ENCODE measurements around the gene SMYD4.
"Not testable (repeated sequence)": the region's sequence is repeated elsewhere in the genome, so short reads cannot be mapped to it uniquely, and the experiment has no call there.

SMYD4 gene

DNA sequence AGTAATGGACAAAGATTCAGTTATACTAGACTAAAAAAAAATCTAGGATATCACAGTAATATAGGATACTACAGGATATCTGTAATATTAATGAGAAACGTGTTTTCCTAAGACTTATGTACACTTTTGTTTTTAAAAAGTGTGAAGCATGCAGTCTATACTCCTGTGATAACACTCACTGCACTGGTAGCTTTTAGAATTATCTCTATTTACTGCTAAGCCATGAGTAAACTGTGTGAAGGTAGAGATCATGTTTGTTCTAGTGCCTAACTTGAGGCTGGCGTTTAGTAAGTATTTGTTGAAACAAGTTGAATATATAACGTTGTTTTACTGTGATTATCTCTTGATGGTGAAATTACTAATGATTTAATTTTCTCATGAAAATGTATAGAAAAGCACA, 24.0 kb upstream of the SMYD4 start:
- H3K36me3 Mint-ChIP-seq: peaks cover 48% of the 10 kb centered on the region
- no peaks in the 10 kb centered on the region for H3K9me3 Mint-ChIP-seq
- no peaks in the 10 kb centered on the region for H3K27me3 Mint-ChIP-seq
- H3K27ac Mint-ChIP-seq: no peak overlapping the region
- no peak for ATAC-seq
- peaks cover 16% of the 10 kb centered on the region for H3K4me1 Mint-ChIP-seq
- no peak overlapping the region for H3K4me3 Mint-ChIP-seq

DNA sequence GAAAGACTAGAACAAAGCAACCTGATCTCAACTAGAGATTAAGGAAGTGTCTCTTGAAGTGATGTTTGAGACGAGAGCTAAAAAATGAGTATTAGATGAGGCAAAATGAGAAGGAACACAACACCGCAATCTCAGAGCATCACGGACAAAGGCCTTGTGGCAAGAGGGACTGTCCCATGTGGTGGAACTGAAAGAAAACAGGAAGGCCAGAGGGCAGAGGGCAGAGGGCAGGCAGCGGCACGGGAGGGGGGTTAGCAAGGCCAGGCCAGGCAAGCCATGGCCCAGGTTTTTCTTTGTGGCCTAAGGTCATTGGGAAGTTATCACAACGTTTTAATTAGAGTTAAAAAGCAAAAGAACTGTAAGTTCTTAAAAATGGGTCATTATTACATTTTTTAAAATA, 22.6 kb upstream of the SMYD4 start:
- ATAC-seq: peak; percentile 87
- H3K27ac Mint-ChIP-seq: peak overlapping the region; percentile 84

DNA sequence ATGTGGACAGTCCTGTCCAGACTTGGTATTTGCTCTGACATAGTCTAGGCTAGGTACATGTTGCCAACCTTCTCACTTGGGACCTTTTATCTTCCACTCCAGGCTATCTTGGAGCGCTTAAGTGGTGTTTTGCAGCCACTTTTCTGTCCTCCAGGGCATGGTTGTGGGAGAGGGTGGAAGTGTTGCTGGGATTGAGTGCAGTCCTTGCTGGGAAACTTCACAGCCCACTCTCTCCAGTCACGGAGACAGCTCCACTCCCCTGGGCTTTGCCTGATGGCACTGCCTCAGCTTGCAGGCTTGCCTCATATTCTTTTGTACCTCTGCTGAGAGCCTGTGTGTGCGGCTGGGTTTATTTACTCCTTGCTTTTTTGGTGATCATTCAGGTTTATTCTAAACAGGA, 17.5 kb upstream of the SMYD4 start:
- H3K27me3 Mint-ChIP-seq: no peaks in the 10 kb centered on the region
- peaks cover 11% of the 10 kb centered on the region for H3K4me1 Mint-ChIP-seq
- no peak overlapping the region for H3K4me3 Mint-ChIP-seq
- peaks cover 63% of the 10 kb centered on the region for H3K36me3 Mint-ChIP-seq
- no peak for ATAC-seq
- H3K9me3 Mint-ChIP-seq: no peaks in the 10 kb centered on the region
- no peak overlapping the region for H3K27ac Mint-ChIP-seq

More for the DNA sequence above, 22.6 kb upstream of the SMYD4 start:
- no peaks in the 10 kb centered on the region for H3K27me3 Mint-ChIP-seq
- no peak overlapping the region for H3K4me3 Mint-ChIP-seq
- H3K4me1 Mint-ChIP-seq: peaks cover 16% of the 10 kb centered on the region
- H3K36me3 Mint-ChIP-seq: peaks cover 56% of the 10 kb centered on the region
- no peaks in the 10 kb centered on the region for H3K9me3 Mint-ChIP-seq

DNA sequence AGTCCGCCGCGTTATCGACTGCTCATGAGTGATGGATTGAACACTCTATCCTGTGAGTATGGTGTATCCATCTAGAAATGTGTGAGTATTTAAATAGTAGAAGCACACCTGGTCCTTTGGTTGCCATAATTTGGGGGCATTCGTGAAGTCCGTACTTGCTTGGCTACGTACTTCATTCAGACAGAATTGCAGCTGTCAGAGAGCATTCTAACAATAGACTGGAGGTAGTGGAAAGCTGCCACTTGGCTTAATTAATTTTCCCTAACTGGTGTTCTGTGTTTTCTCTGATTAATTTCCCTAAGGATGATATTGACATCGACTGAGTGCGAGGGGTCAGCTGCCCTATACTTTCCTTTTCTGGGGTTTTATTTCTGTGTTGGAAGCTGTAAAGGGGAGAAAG, 14.2 kb upstream of the SMYD4 start:
- Mint-ChIP-seq H3K4me1 (peaks cover 5% of the 10 kb centered on the region), H3K9me3 (no peaks in the 10 kb centered on the region), H3K27ac (no peak overlapping the region), H3K27me3 (no peaks in the 10 kb centered on the region), H3K4me3 (no peak overlapping the region), H3K36me3 (peaks cover 47% of the 10 kb centered on the region)
- no peak for ATAC-seq

DNA sequence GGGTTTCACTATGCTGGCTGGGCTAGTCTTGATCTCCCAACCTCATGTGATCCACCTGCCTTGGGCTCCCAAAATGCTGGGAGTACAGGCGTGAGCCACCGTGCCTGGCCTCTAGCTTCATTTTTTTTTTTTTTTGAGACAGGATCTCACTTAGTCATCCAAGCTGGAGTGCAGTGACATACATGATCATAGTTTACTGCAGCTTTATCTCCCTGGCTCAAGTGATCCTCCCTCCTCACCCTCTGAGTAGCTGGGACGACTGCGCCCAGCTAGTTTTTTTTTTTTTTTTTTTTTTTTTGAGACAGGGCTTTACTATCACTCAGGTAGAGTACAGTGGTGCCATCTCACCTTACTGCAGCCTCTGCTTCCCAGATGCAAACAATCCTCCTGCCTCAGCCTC, 9.8 kb upstream of the SMYD4 start:
- Mint-ChIP-seq H3K27me3 (no peaks in the 10 kb centered on the region), H3K9me3 (no peaks in the 10 kb centered on the region), H3K4me1 (peaks cover 22% of the 10 kb centered on the region), H3K4me3 (no peak overlapping the region), H3K36me3 (peaks cover 46% of the 10 kb centered on the region), H3K27ac (no peak overlapping the region)
- no peak for ATAC-seq

DNA sequence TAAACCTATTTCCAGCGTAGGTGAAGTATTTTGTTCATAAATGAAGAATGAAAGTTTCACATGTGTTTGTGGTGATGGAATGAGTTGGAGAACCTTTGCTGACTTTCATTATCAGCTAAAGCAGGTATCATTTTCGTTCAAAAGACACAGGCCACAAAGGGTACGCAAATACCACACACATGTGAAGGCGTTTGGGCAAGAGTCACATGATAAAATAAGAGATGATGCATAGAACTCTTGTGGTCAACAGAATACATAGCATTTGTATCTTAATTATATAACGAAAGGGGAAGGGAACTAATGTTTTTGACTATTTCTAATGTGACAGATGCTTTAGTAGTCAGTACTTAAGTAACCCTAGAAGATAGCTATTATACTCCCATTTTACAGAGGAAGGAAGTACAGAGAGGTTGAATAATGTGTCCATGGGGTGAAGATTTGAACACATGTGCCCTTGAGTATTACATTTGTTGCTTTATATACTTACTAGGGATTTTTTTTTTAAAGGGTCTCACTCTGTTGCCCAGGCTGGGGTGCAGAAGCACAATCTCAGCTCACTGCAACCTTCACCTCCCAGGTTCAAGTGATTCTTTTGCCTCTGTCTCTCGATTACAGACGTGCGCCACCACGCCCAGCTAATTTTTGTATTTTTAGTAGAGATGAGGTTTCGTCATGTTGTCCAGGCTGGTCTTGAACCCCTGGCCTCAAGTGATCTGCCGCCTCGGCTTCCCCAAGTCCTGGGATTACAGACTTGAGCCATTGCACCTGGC, 4.9 kb upstream of the SMYD4 start:
- Mint-ChIP-seq H3K9me3 (no peaks in the 10 kb centered on the region), H3K4me3 (peak overlapping the region; percentile 63), H3K27me3 (no peaks in the 10 kb centered on the region), H3K27ac (peak overlapping the region; percentile 18), H3K4me1 (peaks cover 53% of the 10 kb centered on the region), H3K36me3 (peaks cover 31% of the 10 kb centered on the region)
- peak; percentile 78 for ATAC-seq

DNA sequence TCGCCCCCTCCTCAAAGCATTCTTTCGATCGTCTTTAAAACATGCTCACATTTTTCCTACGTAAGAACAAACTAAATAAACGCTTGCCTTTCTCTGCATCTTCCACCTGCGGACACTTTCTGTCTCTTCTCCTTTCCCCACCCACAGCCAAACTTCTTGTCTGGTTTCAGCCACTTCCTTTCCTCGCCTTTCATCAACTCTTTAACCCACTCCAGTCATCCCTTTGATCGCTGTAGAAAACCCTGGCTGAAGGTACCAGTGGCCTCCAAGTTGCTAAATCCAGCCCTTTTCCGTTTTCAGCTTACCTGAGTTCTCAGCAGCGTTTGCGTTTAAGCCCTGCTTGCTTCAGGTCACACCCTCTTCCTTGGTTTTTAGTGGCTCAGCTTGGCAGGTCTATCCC, 586 bp upstream of the SMYD4 start:
- Mint-ChIP-seq H3K27me3 (no peaks in the 10 kb centered on the region), H3K27ac (peak overlapping the region; percentile 78), H3K4me3 (peak overlapping the region; percentile 88), H3K4me1 (peaks cover 59% of the 10 kb centered on the region), H3K9me3 (no peaks in the 10 kb centered on the region), H3K36me3 (peaks cover 26% of the 10 kb centered on the region)
- peak; percentile 22 for ATAC-seq

DNA sequence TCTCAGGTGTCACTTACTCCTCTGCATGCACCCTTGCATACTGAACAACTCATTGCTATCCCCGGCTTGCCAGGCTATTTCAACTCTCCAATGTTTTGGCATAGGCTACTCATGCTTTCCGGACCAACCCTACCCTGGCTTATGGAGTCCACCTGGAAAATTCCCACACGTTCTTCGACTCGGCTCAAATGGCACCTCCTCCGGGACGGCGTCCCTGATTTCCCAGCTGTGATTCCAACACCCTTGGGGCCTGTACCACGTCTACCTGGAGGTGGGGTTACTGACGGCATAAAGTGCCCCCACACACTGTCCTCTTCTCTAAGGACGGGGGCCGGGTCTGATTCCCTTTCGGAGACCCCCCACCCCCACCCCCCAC, 498 bp downstream of the SMYD4 start:
- H3K27me3 Mint-ChIP-seq: no peaks in the 10 kb centered on the region
- peaks cover 48% of the 10 kb centered on the region for H3K4me1 Mint-ChIP-seq
- H3K4me3 Mint-ChIP-seq: peak overlapping the region; percentile 88
- no peaks in the 10 kb centered on the region for H3K9me3 Mint-ChIP-seq
- peak overlapping the region; percentile 78 for H3K27ac Mint-ChIP-seq
- H3K36me3 Mint-ChIP-seq: peaks cover 26% of the 10 kb centered on the region
- ATAC-seq: no peak

DNA sequence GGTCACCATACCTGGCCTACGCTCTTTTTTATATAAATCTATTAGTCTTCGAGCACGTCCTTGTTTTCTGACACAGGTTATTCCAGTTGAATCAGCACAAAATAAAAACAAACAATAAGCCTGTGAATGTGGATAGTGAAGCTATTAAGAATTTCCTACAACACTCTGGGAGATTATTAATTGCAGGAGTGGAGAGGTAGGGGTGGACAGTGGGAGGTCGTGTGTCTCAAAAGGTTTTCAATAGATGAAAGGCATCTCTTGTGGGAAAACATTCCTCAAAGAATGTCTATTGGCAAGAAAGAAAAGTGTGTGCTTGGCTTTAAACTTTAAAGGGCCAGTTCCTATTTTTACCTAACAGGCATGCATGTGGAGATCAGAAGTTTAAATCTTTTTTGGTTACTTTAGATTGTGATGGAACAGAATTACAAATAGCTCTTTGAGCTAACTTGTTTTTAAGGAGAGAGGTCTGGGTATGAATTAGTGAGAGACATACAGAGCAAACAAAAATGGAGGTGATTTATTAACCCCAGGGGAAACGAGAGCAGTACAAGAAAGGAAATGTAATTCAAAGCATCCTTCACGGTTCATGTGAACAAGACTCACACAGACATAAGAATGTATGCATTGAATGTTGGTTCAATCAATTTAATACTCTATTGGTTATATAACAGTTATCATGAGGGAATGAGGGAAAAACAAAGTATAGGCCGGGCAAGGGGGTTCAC, 9.0 kb downstream of the SMYD4 start:
- Mint-ChIP-seq H3K4me3 (peak overlapping the region; percentile 33), H3K27me3 (no peaks in the 10 kb centered on the region), H3K27ac (peak overlapping the region; percentile 86), H3K9me3 (no peaks in the 10 kb centered on the region), H3K36me3 (peaks cover 34% of the 10 kb centered on the region), H3K4me1 (peaks cover 15% of the 10 kb centered on the region)
- peak; percentile 44 for ATAC-seq

DNA sequence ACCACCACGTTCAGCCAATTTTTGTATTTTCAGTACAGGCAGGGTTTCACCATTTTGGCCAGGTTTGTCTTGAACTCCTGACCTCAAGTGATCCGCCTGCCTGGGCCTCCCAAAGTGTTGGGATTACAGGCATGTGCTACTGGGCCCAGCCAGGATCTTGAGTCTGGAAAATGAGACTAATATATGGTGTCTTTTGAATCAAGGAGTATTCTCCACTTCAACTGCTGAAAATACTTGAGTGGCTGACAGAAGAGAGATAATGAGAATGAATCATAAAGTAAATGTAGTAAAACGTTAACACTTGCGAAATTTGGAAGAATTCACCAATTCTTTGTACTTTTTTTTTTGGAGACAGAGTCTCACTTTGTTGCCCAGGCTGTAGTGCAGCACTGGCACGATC, 16.6 kb downstream of the SMYD4 start:
- no peak for ATAC-seq
- Mint-ChIP-seq H3K27me3 (no peaks in the 10 kb centered on the region), H3K27ac (no peak overlapping the region), H3K9me3 (no peaks in the 10 kb centered on the region), H3K4me1 (no peaks in the 10 kb centered on the region), H3K36me3 (peaks cover 18% of the 10 kb centered on the region), H3K4me3 (no peak overlapping the region)

DNA sequence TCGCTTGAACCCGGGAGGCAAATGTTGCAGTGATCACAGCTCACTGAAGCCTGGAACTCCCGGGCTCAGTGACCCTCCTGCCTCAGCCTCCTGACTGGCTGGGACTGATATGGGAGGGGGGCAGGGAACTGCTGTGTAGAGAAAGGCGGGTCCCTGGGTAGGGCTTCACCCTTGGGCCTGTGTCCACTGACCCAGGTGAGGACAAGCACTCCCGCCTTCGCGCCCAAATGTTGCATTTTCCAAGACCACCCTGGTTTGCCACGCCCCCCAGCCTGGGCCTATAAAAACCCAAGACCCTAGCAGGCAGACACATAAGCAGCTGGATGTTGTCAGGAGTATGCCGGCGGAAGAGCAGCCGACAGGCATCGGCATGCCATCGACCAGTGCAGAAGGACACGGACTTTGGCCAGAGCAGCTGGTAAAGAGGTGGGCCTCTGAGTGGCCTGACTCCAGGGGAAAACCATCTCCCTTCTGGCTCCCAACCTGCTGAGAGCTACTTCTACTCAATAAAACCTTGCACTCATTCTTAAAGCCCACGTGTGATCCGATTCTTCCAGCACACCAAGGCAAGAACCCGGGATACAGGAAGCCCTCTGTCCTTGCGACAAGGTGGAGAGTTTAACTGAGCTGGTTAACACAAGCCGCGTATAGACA, 19.1 kb downstream of the SMYD4 start:
- no peak for ATAC-seq
- no peak overlapping the region for H3K4me3 Mint-ChIP-seq
- H3K4me1 Mint-ChIP-seq: no peaks in the 10 kb centered on the region
- no peak overlapping the region for H3K27ac Mint-ChIP-seq
- peaks cover 13% of the 10 kb centered on the region for H3K36me3 Mint-ChIP-seq
- no peaks in the 10 kb centered on the region for H3K9me3 Mint-ChIP-seq
- no peaks in the 10 kb centered on the region for H3K27me3 Mint-ChIP-seq

DNA sequence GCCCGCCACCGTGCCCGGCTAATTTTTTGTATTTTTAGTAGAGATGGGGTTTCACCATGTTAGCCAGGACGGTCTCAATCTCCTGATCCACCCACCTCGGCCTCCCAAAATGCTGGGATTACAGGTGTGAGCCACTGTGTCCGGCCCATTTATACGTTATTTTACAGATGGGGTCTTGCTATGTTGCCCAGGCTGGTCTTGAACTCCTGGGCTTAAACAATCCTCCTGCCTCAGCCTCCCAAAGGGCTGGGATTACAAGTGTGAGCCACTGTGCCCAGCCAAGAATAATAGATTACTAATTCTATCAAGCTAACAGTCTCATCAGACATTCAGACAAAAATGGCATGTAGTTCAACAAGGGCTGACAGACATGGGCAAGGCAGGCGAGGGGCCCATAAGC, 19.9 kb downstream of the SMYD4 start:
- not testable (repeated sequence) for H3K27me3 Mint-ChIP-seq, H3K27ac Mint-ChIP-seq, ATAC-seq, H3K9me3 Mint-ChIP-seq, H3K4me3 Mint-ChIP-seq, H3K4me1 Mint-ChIP-seq
- peaks cover 18% of the 10 kb centered on the region for H3K36me3 Mint-ChIP-seq

DNA sequence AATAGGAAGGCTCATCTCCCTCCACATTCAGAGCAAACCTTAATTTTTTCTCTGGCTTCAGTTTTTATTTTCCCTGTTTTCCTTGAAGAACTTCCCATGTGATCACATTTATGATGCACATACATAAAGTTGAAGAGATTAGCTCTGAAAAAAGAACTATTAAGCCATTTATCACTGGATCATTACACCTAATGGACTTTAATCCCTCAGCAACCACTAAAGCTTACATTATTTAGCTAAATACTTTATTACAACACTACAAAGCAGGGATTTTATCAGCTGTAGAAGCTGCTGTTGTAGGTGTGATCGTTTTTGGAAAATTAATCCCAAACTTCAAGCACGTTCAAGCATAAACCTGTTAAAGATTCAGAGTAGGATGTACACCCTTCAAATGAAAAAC, 21.1 kb downstream of the SMYD4 start:
- ATAC-seq: no peak

DNA sequence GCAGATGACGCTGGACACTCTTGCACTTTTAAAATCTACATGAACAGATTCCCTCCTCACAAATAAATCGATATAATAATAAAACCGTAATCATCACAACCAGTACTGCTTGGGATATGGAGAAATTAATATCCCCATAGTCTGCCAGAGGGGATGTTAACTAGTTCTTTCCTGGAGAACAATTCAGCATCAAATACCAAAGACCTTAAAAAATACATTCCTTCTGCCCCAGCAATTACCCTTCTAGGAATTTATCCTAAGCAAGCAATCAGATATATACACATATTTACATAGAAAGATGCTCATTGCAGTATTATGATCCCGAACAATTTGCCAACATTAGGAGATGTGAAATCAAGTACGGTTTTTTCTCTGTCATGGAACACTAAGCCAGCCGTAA, 21.8 kb downstream of the SMYD4 start:
- peaks cover 33% of the 10 kb centered on the region for H3K36me3 Mint-ChIP-seq
- ATAC-seq: no peak
- H3K9me3 Mint-ChIP-seq: no peaks in the 10 kb centered on the region
- no peak overlapping the region for H3K27ac Mint-ChIP-seq
- no peaks in the 10 kb centered on the region for H3K27me3 Mint-ChIP-seq
- no peak overlapping the region for H3K4me3 Mint-ChIP-seq
- H3K4me1 Mint-ChIP-seq: no peaks in the 10 kb centered on the region

More for the DNA sequence above, 21.1 kb downstream of the SMYD4 start:
- peaks cover 25% of the 10 kb centered on the region for H3K36me3 Mint-ChIP-seq
- H3K4me1 Mint-ChIP-seq: no peaks in the 10 kb centered on the region
- no peak overlapping the region for H3K27ac Mint-ChIP-seq
- H3K4me3 Mint-ChIP-seq: no peak overlapping the region
- no peaks in the 10 kb centered on the region for H3K9me3 Mint-ChIP-seq
- H3K27me3 Mint-ChIP-seq: no peaks in the 10 kb centered on the region

DNA sequence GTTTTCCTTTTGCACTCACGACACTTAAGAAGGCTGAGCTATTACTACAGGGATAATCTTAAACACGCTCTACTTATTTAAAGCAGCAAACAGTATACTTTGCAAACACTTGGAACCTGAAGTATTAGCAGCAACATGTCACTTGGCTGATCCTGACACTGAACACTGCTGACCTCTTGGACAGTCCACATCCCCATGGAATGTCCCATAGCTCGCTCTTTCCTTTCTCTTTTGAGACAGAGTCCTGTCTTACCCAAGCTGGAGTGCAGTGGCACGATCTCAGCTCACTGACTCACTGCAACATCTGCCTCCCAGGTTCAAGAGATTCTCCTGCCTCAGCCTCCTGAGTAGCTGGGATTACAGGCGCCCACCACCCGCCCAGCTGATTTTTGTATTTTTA, 26.4 kb downstream of the SMYD4 start:
- no peak overlapping the region for H3K4me3 Mint-ChIP-seq
- no peak for ATAC-seq
- no peaks in the 10 kb centered on the region for H3K4me1 Mint-ChIP-seq
- H3K36me3 Mint-ChIP-seq: peaks cover 35% of the 10 kb centered on the region
- H3K27ac Mint-ChIP-seq: no peak overlapping the region
- no peaks in the 10 kb centered on the region for H3K27me3 Mint-ChIP-seq
- H3K9me3 Mint-ChIP-seq: no peaks in the 10 kb centered on the region

DNA sequence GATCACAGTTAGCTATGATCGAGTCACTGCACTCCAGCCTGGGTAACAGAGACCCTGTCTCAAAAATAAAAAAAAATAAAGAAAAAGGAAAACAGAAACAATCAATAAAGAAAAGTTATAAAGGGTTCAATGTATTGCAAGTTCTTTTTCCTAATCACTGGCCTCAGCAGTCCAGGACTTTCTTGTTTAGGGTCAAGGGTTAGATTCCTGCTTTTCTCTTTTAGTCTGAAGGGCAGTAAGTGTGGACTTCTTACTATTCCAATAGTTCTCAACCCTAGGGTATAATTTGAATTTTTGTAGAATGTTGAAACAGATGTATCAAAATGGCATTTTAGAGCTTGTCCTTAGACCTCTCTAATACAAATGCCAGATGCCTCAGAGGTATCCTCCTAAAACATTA, 27.3 kb downstream of the SMYD4 start:
- Mint-ChIP-seq H3K27ac (no peak overlapping the region), H3K4me1 (peaks cover under 1% of the 10 kb centered on the region), H3K9me3 (no peaks in the 10 kb centered on the region), H3K4me3 (no peak overlapping the region), H3K36me3 (peaks cover 31% of the 10 kb centered on the region), H3K27me3 (no peaks in the 10 kb centered on the region)
- no peak for ATAC-seq
